SK-N-MC (cell line): ENCODE results near the gene CUL4A.

ENCODE experiments used
- EZH2 ChIP-seq: fragments of 200-600 bp; sonication (generic); IDR thresholded peaks from one replicate; pipeline ENCODE4 v1.6.1; 2017; ENCODE audit warnings: antibody characterized with exemption
- FOXP2 ChIP-seq: optimal IDR thresholded peaks from 2 replicates; pipeline ENCODE3; 2011; ENCODE audit warnings: mild to moderate bottlenecking, moderate library complexity; ENCODE audit not compliant: insufficient read depth; ENCODE audit errors: extremely low read length, control extremely low read depth
- POLR2AphosphoS5 ChIP-seq: IDR thresholded peaks from 2 replicates; pipeline ENCODE4 v1.6.1; 2012; ENCODE audit warnings: mild to moderate bottlenecking, low read depth, low read length, borderline replicate concordance

DNA sequence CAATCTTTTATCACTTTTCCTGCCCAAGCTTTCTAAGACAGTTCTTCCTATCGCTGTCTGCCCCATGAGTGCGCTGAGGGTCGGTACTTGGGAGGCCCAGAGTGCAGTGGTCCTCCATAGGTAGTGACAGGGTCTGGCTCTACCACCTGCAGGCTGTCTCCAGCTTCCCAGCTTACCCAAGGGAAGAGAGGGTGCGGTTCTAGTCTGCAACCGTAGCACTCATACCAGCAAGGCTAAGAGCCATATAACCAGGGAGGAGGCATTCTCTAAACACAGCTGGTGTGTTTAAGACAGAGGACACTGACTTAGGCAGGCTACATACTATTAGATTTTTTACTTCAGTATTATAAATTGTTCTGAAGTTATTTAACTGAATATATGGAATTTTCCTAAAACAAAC lies 42.7 kb upstream of the CUL4A start:
- TF ChIP-seq EZH2 (no peak), POLR2AphosphoS5 (no peak), FOXP2 (no peak)
